ENCODE measurements around the gene SPATC1L.

Gene SPATC1L

GRCh38 chr21:46111857-46112724 lies 72.2 kb downstream of the SPATC1L start:
- Histone ChIP-seq H3K36me3 (no peaks in the 10 kb centered on the region), H3K4me3 (ENCODE audit: low read depth, low read length) (no peak overlapping the region)
- peak; percentile 7 for DNase-seq

GRCh38 chr21:46111193-46111571 lies 73.1 kb downstream of the SPATC1L start:
- H3K27me3 ChIP-seq = no peaks in the 10 kb centered on the region
- no peaks in the 10 kb centered on the region for H3K36me3 ChIP-seq
- no peaks in the 10 kb centered on the region for H3K9me3 ChIP-seq
- no peak overlapping the region for H3K4me3 ChIP-seq (ENCODE audit: low read depth, low read length)
- no peaks in the 10 kb centered on the region for H3K4me1 ChIP-seq
- DNase-seq = peak; percentile 4
- TF ChIP-seq CTCF (IDR thresholded peaks at IDR 0.05; ENCODE audit: low read depth, low read length) = no peak

More at GRCh38 chr21:46111857-46112724, 72.2 kb downstream of the SPATC1L start:
- TF ChIP-seq CTCF (IDR thresholded peaks at IDR 0.05; ENCODE audit: low read depth, low read length) = no peak
- Histone ChIP-seq H3K9me3 (no peaks in the 10 kb centered on the region), H3K27me3 (no peaks in the 10 kb centered on the region), H3K4me1 (no peaks in the 10 kb centered on the region)
